ENCODE results near the gene OSTF1. TPM values are rescaled to one million over a fixed set of nuclear protein-coding genes. Genes with fewer than 3 reads are reported as not detected.

The OSTF1 gene
- total and polyA plus RNA-seq, 10 of the 15 experiments (the other 5 are each of a cell fraction or from before 2014, with no cell fraction given), result 36.2 to 82.4 (median 46.9) TPM

- TF ChIP-seq FOXM1 (IDR thresholded peaks at IDR 0.05; ENCODE audit: low read depth, low read length) (no peak), BCL3 (IDR thresholded peaks at IDR 0.05; ENCODE audit: borderline replicate concordance, insufficient read depth, low read depth, low read length, poor library complexity, severe bottlenecking) (no peak), TBL1XR1 (IDR thresholded peaks at IDR 0.05; ENCODE audit: low read depth, low read length) (no peak), TCF7 (IDR thresholded peaks at IDR 0.05; ENCODE audit: borderline replicate concordance) (no peak), NR2C1 (IDR thresholded peaks at IDR 0.05) (no peak), ZNF207 (IDR thresholded peaks at IDR 0.05; ENCODE audit: borderline replicate concordance) (no peak), EGR1 (IDR thresholded peaks at IDR 0.05; ENCODE audit: borderline replicate concordance in 1 of 2, low read depth in 2 of 2, low read length in 2 of 2) (no peak), WRNIP1 (IDR thresholded peaks at IDR 0.05; ENCODE audit: borderline replicate concordance, low read depth, low read length) (no peak), RUNX3 (IDR thresholded peaks at IDR 0.05; ENCODE audit: low read length) (no peak), POLR2AphosphoS2 (IDR thresholded peaks at IDR 0.05; ENCODE audit: low read depth, low read length) (no peak)
- TF ChIP-seq, protein P1, sequence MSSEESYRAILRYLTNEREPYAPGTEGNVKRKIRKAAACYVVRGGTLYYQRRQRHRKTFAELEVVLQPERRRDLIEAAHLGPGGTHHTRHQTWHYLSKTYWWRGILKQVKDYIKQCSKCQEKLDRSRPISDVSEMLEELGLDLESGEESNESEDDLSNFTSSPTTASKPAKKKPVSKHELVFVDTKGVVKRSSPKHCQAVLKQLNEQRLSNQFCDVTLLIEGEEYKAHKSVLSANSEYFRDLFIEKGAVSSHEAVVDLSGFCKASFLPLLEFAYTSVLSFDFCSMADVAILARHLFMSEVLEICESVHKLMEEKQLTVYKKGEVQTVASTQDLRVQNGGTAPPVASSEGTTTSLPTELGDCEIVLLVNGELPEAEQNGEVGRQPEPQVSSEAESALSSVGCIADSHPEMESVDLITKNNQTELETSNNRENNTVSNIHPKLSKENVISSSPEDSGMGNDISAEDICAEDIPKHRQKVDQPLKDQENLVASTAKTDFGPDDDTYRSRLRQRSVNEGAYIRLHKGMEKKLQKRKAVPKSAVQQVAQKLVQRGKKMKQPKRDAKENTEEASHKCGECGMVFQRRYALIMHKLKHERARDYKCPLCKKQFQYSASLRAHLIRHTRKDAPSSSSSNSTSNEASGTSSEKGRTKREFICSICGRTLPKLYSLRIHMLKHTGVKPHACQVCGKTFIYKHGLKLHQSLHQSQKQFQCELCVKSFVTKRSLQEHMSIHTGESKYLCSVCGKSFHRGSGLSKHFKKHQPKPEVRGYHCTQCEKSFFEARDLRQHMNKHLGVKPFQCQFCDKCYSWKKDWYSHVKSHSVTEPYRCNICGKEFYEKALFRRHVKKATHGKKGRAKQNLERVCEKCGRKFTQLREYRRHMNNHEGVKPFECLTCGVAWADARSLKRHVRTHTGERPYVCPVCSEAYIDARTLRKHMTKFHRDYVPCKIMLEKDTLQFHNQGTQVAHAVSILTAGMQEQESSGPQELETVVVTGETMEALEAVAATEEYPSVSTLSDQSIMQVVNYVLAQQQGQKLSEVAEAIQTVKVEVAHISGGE (CRISPR knock-in tag; IDR thresholded peaks at IDR 0.05), result no peak
- TF ChIP-seq, protein P2, sequence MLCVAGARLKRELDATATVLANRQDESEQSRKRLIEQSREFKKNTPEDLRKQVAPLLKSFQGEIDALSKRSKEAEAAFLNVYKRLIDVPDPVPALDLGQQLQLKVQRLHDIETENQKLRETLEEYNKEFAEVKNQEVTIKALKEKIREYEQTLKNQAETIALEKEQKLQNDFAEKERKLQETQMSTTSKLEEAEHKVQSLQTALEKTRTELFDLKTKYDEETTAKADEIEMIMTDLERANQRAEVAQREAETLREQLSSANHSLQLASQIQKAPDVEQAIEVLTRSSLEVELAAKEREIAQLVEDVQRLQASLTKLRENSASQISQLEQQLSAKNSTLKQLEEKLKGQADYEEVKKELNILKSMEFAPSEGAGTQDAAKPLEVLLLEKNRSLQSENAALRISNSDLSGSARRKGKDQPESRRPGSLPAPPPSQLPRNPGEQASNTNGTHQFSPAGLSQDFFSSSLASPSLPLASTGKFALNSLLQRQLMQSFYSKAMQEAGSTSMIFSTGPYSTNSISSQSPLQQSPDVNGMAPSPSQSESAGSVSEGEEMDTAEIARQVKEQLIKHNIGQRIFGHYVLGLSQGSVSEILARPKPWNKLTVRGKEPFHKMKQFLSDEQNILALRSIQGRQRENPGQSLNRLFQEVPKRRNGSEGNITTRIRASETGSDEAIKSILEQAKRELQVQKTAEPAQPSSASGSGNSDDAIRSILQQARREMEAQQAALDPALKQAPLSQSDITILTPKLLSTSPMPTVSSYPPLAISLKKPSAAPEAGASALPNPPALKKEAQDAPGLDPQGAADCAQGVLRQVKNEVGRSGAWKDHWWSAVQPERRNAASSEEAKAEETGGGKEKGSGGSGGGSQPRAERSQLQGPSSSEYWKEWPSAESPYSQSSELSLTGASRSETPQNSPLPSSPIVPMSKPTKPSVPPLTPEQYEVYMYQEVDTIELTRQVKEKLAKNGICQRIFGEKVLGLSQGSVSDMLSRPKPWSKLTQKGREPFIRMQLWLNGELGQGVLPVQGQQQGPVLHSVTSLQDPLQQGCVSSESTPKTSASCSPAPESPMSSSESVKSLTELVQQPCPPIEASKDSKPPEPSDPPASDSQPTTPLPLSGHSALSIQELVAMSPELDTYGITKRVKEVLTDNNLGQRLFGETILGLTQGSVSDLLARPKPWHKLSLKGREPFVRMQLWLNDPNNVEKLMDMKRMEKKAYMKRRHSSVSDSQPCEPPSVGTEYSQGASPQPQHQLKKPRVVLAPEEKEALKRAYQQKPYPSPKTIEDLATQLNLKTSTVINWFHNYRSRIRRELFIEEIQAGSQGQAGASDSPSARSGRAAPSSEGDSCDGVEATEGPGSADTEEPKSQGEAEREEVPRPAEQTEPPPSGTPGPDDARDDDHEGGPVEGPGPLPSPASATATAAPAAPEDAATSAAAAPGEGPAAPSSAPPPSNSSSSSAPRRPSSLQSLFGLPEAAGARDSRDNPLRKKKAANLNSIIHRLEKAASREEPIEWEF (IDR thresholded peaks at IDR 0.05; ENCODE audit: insufficient replicate concordance, low read depth, low read length), result no peak
Observed at GRCh38 chr9:75168270-75169178, 80.2 kb downstream of the OSTF1 start (continued).

All from GM12878 (cell line).